HCT116 (cell line): Measurements from ENCODE around the gene MRPL34. TPM values are rescaled to one million over a fixed set of nuclear protein-coding genes. Genes with fewer than 3 reads are reported as not detected.

Source experiments
- ATAC-seq: fragments of 200-7000 bp; cut with Tn5 transposase; 2 replicates; pipeline ENCODE4 v1.9.1; 2020; ENCODE audit warnings: mild to moderate bottlenecking, moderate library complexity
- BruUV-seq: library from RNA; stranded (reverse); fragments of 400-500 nt; replicated peaks from 2 replicates; lab custom pipeline; 2021; lab: Mats Ljungman, UMichigan
- CTCF ChIA-PET: fragments of 300-600 bp; sonication (Branson Sonifier 250); formaldehyde crosslinking; loops from one replicate; lab custom pipeline; 2021; ENCODE audit warnings: antibody characterized with exemption; lab: Charles Lee
- POLR2A ChIA-PET: fragments of 300-600, 350-600 bp; sonication (Branson Sonifier 250); formaldehyde crosslinking; loops from one replicate; lab custom pipeline; 2021; ENCODE audit warnings: antibody characterized with exemption; lab: Charles Lee
- RAD21 ChIA-PET, 2 experiments: fragments of 300-600 bp; sonication (Branson Sonifier 250); formaldehyde crosslinking; loops; one replicate each; lab custom pipeline; 2023; ENCODE audit warnings: low total read pairs in 2 of 2; ENCODE audit not compliant: uncharacterized antibody in 2 of 2, unreplicated experiment in 2 of 2, low non-redundant PET in 1 of 2; lab: Charles Lee
- DNase-seq: peaks from one replicate; pipeline ENCODE4 v3.0.0-alpha.2; 2010; ENCODE audit warnings: low read depth, low spot score
- H2AFZ ChIP-seq: fragments of 200-600 bp; shearing (Covaris generic), sonication (generic); 2 replicates; pipeline ENCODE4 v1.6.1; 2017; ENCODE audit warnings: low read depth, mixed run types, mixed read lengths, antibody characterized with exemption, low read length; ENCODE audit not compliant: poor library complexity, severe bottlenecking
- H3K27ac ChIP-seq: 2 replicates; pipeline ENCODE4 v1.5.1; 2012; ENCODE audit warnings: low read depth, low read length
- H3K27me3 ChIP-seq: fragments of 200-600 bp; sonication (generic); 2 replicates; pipeline ENCODE4 v1.6.1; 2016; ENCODE audit warnings: mixed run types, low read length, mixed read lengths; ENCODE audit not compliant: insufficient read depth
- H3K36me3 ChIP-seq, 2 experiments: fragments of 200-500 bp in 1 of 2; fragments of 200-600 bp in 1 of 2; sonication (Bioruptor generic) in 1 of 2; sonication (generic) in 1 of 2; 2 replicates each; pipeline versions ENCODE4 v1.5.1 to v1.6.1; 2014 to 2016; ENCODE audit warnings: low read length in 2 of 2, inconsistent platforms in 1 of 2, mixed read lengths in 1 of 2, mixed run types in 1 of 2; ENCODE audit not compliant: insufficient read depth in 2 of 2, control insufficient read depth in 1 of 2
- H3K4me1 ChIP-seq, 2 experiments: fragments of 200-600 bp in 1 of 2; sonication (generic) in 1 of 2; 2 replicates each; pipeline versions ENCODE4 v1.5.1 to v1.6.1; 2012 to 2017; ENCODE audit warnings: low read length in 2 of 2, inconsistent platforms in 1 of 2, mild to moderate bottlenecking in 1 of 2, mixed read lengths in 1 of 2, mixed run types in 1 of 2, moderate library complexity in 1 of 2; ENCODE audit not compliant: insufficient read depth in 2 of 2, control insufficient read depth in 1 of 2
- H3K4me2 ChIP-seq: fragments of 200-600 bp; sonication (generic); 2 replicates; pipeline ENCODE4 v1.6.1; 2017; ENCODE audit warnings: mixed run types, low read length, mixed read lengths
- H3K4me3 ChIP-seq, 2 experiments: fragments of 200-600 bp in 1 of 2; sonication (generic) in 1 of 2; replicated peaks in 1 of 2; 2 replicates each; pipeline ENCODE4 v1.5.1; 2011 to 2016; ENCODE audit warnings: low read length in 2 of 2, control low read depth in 1 of 2, low read depth in 1 of 2, mild to moderate bottlenecking in 1 of 2, mixed read lengths in 1 of 2, mixed run types in 1 of 2
- H3K79me2 ChIP-seq: fragments of 200-600 bp; sonication (generic); 2 replicates; pipeline ENCODE4 v1.6.1; 2017; ENCODE audit warnings: mild to moderate bottlenecking, mixed run types, low read length, moderate library complexity, mixed read lengths; ENCODE audit not compliant: insufficient read depth
- H3K9ac ChIP-seq: fragments of 200-600 bp; sonication (generic); 2 replicates; pipeline ENCODE4 v1.6.1; 2016; ENCODE audit warnings: low read length, mixed read lengths
- H3K9me2 ChIP-seq: fragments of 200-600 bp; sonication (generic), shearing (Covaris generic); 2 replicates; pipeline ENCODE4 v1.6.1; 2017; ENCODE audit warnings: mixed run types, mild to moderate bottlenecking, moderate library complexity; ENCODE audit not compliant: insufficient read depth
- H3K9me3 ChIP-seq, 2 experiments: fragments of 200-500 bp in 1 of 2; fragments of 200-600 bp in 1 of 2; sonication (Bioruptor generic) in 1 of 2; sonication (generic) in 1 of 2; 2 replicates each; pipeline ENCODE4 v1.6.1; 2014 to 2017; ENCODE audit warnings: low read length in 2 of 2, mixed read lengths in 2 of 2, inconsistent platforms in 1 of 2, low read depth in 1 of 2, mild to moderate bottlenecking in 1 of 2, mixed run types in 1 of 2, moderate library complexity in 1 of 2; ENCODE audit not compliant: control insufficient read depth in 1 of 2, insufficient read depth in 1 of 2
- H4K20me1 ChIP-seq: fragments of 200-600 bp; sonication (generic), shearing (Covaris generic); 2 replicates; pipeline ENCODE4 v1.6.1; 2017; ENCODE audit warnings: mixed run types, mild to moderate bottlenecking, moderate library complexity; ENCODE audit not compliant: insufficient read depth
- ATF3 ChIP-seq: IDR thresholded peaks from 2 replicates; pipeline ENCODE4 v1.6.1; 2012
- CBX3 ChIP-seq: IDR thresholded peaks from 2 replicates; pipeline ENCODE4 v1.6.1; 2012; ENCODE audit warnings: low read depth
- CEBPB ChIP-seq: IDR thresholded peaks from 2 replicates; pipeline ENCODE4 v1.6.1; 2012; ENCODE audit warnings: low read depth
- EGR1 ChIP-seq: IDR thresholded peaks from 2 replicates; pipeline ENCODE4 v1.6.1; 2012; ENCODE audit warnings: low read depth
- ELF1 ChIP-seq: IDR thresholded peaks from 2 replicates; pipeline ENCODE4 v1.6.1; 2012; ENCODE audit warnings: low read depth, borderline replicate concordance
- EZH2 ChIP-seq: fragments of 200-600 bp; sonication (generic); IDR thresholded peaks from 2 replicates; pipeline ENCODE4 v1.6.1; 2017; ENCODE audit warnings: antibody characterized with exemption, mixed run types
- EZH2phosphoT487 ChIP-seq: fragments of 200-600 bp; IDR thresholded peaks from 2 replicates; pipeline ENCODE4 v1.6.1; 2018; ENCODE audit warnings: antibody characterized with exemption, borderline replicate concordance
- FOSL1 ChIP-seq: IDR thresholded peaks from 2 replicates; pipeline ENCODE4 v1.6.1; 2012; ENCODE audit warnings: low read depth
- JUND ChIP-seq: IDR thresholded peaks from 2 replicates; pipeline ENCODE4 v1.6.1; 2012
- POLR2AphosphoS5 ChIP-seq: IDR thresholded peaks from 2 replicates; pipeline ENCODE4 v1.6.1; 2011; ENCODE audit warnings: mild to moderate bottlenecking, low read depth, low read length, moderate library complexity
- RAD21 ChIP-seq: IDR thresholded peaks from 2 replicates; pipeline ENCODE4 v1.6.1; 2012; ENCODE audit warnings: low read depth, mild to moderate bottlenecking
- SIN3A ChIP-seq: IDR thresholded peaks from 2 replicates; pipeline ENCODE4 v1.6.1; 2012; ENCODE audit warnings: low read depth
- SRF ChIP-seq: IDR thresholded peaks from 2 replicates; pipeline ENCODE4 v1.6.1; 2012; ENCODE audit warnings: low read depth
- ZFX ChIP-seq: fragments of 450-650 bp; IDR thresholded peaks from 2 replicates; pipeline ENCODE4 v1.6.1; 2017
- ZNF274 ChIP-seq: fragments of 200-500 bp; sonication (Bioruptor generic); IDR thresholded peaks from 2 replicates; pipeline ENCODE4 v1.6.1; 2014; ENCODE audit warnings: mild to moderate bottlenecking, low read depth, low read length, inconsistent platforms
- intact Hi-C: fragments of 100-400 bp; cut with micrococcal nuclease; formaldehyde crosslinking; loops from 2 replicates; pipeline ENCODE4 v1.10.0; 2022
- total RNA-seq: library from RNA; stranded (reverse); gene quantifications from one replicate; pipeline ENCODE4 v1.2.1, GENCODE V29; 2021; ENCODE audit not compliant: unreplicated experiment
- TF ChIP-seq, protein P1 (sequence below): IDR thresholded peaks from 2 replicates; pipeline ENCODE4 v1.6.1; 2012
- TF ChIP-seq, protein P2 (sequence below): IDR thresholded peaks from 2 replicates; pipeline ENCODE4 v1.6.1; 2011; ENCODE audit warnings: mild to moderate bottlenecking, low read length, moderate library complexity; ENCODE audit not compliant: insufficient replicate concordance; ENCODE audit errors: extremely low read depth

The MRPL34 gene
- total RNA-seq, 1 experiment from 2014 or later, result 114 TPM

- ChIA-PET POLR2A (no interaction called here), RAD21 (no interaction called here), CTCF (no interaction called here)
- peaks cover 9 to 13% of the 10 kb centered on the region in 2 experiments for H3K4me1 ChIP-seq
- H3K4me3 ChIP-seq, result no peak overlapping the region
- H3K9ac ChIP-seq, result no peak overlapping the region
- H3K4me2 ChIP-seq, result no peak overlapping the region
- TF ChIP-seq EZH2phosphoT487, result no peak
- BruUV-seq, result no TSS peak
- no peaks in the 10 kb centered on the region for H4K20me1 ChIP-seq
- H3K9me3 ChIP-seq, result no peaks in the 10 kb centered on the region
- no peaks in the 10 kb centered on the region; the same call in 1 of the 2 replicates for H3K79me2 ChIP-seq
- intact Hi-C loops, result no loop called here
- no peak for DNase-seq
- no peak for ATAC-seq
- H3K36me3 ChIP-seq, result peaks cover 11 to 12% of the 10 kb centered on the region in 2 experiments; a peak in 2 of 4 replicates
- no peaks in the 10 kb centered on the region for H3K27me3 ChIP-seq
- no peak overlapping the region for H3K27ac ChIP-seq
- H2AFZ ChIP-seq, result no peak overlapping the region
- no peaks in the 10 kb centered on the region for H3K9me2 ChIP-seq
These were observed 17.2 kb downstream of the MRPL34 start for GRCh38 chr19:17322854-17323253.

- no peak overlapping the region for H3K4me2 ChIP-seq
- H3K9me3 ChIP-seq, result no peaks in the 10 kb centered on the region
- RAD21 ChIA-PET, result no interaction called here
- H3K27me3 ChIP-seq, result no peaks in the 10 kb centered on the region
- H3K79me2 ChIP-seq, result no peaks in the 10 kb centered on the region; the same call in 1 of the 2 replicates
- H3K9me2 ChIP-seq, result no peaks in the 10 kb centered on the region
- peaks cover 5 to 15% of the 10 kb centered on the region in 2 experiments for H3K4me1 ChIP-seq
- no peaks in the 10 kb centered on the region for H4K20me1 ChIP-seq
- no peak for ATAC-seq
- POLR2A ChIA-PET, result no interaction called here
- TF ChIP-seq SIN3A (no peak), ELF1 (no peak), EGR1 (no peak), ATF3 (no peak), JUND (no peak), ZFX (no peak), RAD21 (no peak), POLR2AphosphoS5 (no peak), EZH2 (no peak), SRF (no peak), FOSL1 (no peak), EZH2phosphoT487 (no peak), CEBPB (no peak), CBX3 (no peak), ZNF274 (no peak)
- TF ChIP-seq, protein P1, sequence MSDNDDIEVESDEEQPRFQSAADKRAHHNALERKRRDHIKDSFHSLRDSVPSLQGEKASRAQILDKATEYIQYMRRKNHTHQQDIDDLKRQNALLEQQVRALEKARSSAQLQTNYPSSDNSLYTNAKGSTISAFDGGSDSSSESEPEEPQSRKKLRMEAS, result no peak
- TF ChIP-seq, protein P2, sequence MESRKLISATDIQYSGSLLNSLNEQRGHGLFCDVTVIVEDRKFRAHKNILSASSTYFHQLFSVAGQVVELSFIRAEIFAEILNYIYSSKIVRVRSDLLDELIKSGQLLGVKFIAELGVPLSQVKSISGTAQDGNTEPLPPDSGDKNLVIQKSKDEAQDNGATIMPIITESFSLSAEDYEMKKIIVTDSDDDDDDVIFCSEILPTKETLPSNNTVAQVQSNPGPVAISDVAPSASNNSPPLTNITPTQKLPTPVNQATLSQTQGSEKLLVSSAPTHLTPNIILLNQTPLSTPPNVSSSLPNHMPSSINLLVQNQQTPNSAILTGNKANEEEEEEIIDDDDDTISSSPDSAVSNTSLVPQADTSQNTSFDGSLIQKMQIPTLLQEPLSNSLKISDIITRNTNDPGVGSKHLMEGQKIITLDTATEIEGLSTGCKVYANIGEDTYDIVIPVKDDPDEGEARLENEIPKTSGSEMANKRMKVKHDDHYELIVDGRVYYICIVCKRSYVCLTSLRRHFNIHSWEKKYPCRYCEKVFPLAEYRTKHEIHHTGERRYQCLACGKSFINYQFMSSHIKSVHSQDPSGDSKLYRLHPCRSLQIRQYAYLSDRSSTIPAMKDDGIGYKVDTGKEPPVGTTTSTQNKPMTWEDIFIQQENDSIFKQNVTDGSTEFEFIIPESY, result no peak
- no peak overlapping the region for H3K4me3 ChIP-seq
- H3K27ac ChIP-seq, result no peak overlapping the region
- H3K36me3 ChIP-seq, result peaks cover 11 to 12% of the 10 kb centered on the region in 2 experiments; a peak in 2 of 4 replicates
- H2AFZ ChIP-seq, result no peak overlapping the region
- CTCF ChIA-PET, result no interaction called here
- intact Hi-C loops, result no loop called here
- H3K9ac ChIP-seq, result no peak overlapping the region
- no TSS peak for BruUV-seq
- DNase-seq, result no peak
These were observed 17.8 kb downstream of the MRPL34 start for GRCh38 chr19:17323300-17323963.
